Measurements from ENCODE around the gene RRN3.
"Not testable (repeated sequence)": the region's sequence is repeated elsewhere in the genome, so short reads cannot be mapped to it uniquely, and the experiment has no call there.

RRN3 gene

GRCh38 chr16:15093955-15094827 lies at the start of gene RRN3:
Gene RRN3 (minus strand): TSS chr16:15094272. CDS start chr16:15094233, 39 bp downstream.
- peak within 1 kb of the TSS; percentile 72 for H3K4me3 ChIP-seq (ENCODE audit: control insufficient read depth, low read depth, low read length)
- peak; percentile 66 for DNase-seq (ENCODE audit: low read depth)

- DNase-seq (ENCODE audit: low read depth), result not testable (repeated sequence)
- peak overlapping the region; percentile 16 for H3K4me3 ChIP-seq (ENCODE audit: control insufficient read depth, low read depth, low read length)
Measured at GRCh38 chr16:15143601-15144091, 49.6 kb upstream of the RRN3 start.

GRCh38 chr16:15142891-15143600 lies 49.0 kb upstream of the RRN3 start:
- not testable (repeated sequence) for DNase-seq (ENCODE audit: low read depth)

GRCh38 chr16:15142107-15142890 lies 48.2 kb upstream of the RRN3 start:
- not testable (repeated sequence) for H3K4me3 ChIP-seq (ENCODE audit: control insufficient read depth, low read depth, low read length); DNase-seq (ENCODE audit: low read depth)

More at GRCh38 chr16:15142891-15143600, 49.0 kb upstream of the RRN3 start:
- H3K4me3 ChIP-seq (ENCODE audit: control insufficient read depth, low read depth, low read length), result not testable (repeated sequence)

GRCh38 chr16:15141586-15141985 lies 47.5 kb upstream of the RRN3 start:
- TF ChIP-seq CTCF (IDR thresholded peaks at IDR 0.05; ENCODE audit: control insufficient read depth, insufficient read depth, low read depth, low read length, missing control alignments), result no peak
- no peak overlapping the region for H3K4me3 ChIP-seq (ENCODE audit: control insufficient read depth, low read depth, low read length)
- no peak for DNase-seq (ENCODE audit: low read depth)

GRCh38 chr16:15140444-15141365 lies 46.6 kb upstream of the RRN3 start:
- DNase-seq (ENCODE audit: low read depth); H3K4me3 ChIP-seq (ENCODE audit: control insufficient read depth, low read depth, low read length): not testable (repeated sequence)

GRCh38 chr16:15137514-15137913 lies 43.4 kb upstream of the RRN3 start:
- not testable (repeated sequence) for H3K4me3 ChIP-seq (ENCODE audit: control insufficient read depth, low read depth, low read length); DNase-seq (ENCODE audit: low read depth)

GRCh38 chr16:15135483-15136360 lies 41.6 kb upstream of the RRN3 start:
- not testable (repeated sequence) for DNase-seq (ENCODE audit: low read depth)

GRCh38 chr16:15134752-15135482 lies 40.8 kb upstream of the RRN3 start:
- not testable (repeated sequence) for H3K4me3 ChIP-seq (ENCODE audit: control insufficient read depth, low read depth, low read length); DNase-seq (ENCODE audit: low read depth)

More at GRCh38 chr16:15135483-15136360, 41.6 kb upstream of the RRN3 start:
- H3K4me3 ChIP-seq (ENCODE audit: control insufficient read depth, low read depth, low read length), result not testable (repeated sequence)

GRCh38 chr16:15133554-15133953 lies 39.5 kb upstream of the RRN3 start:
- not testable (repeated sequence) for DNase-seq (ENCODE audit: low read depth); H3K4me3 ChIP-seq (ENCODE audit: control insufficient read depth, low read depth, low read length)

GRCh38 chr16:15132719-15133428 lies 38.8 kb upstream of the RRN3 start:
- not testable (repeated sequence) for H3K4me3 ChIP-seq (ENCODE audit: control insufficient read depth, low read depth, low read length); DNase-seq (ENCODE audit: low read depth)

GRCh38 chr16:15130943-15131700 lies 37.0 kb upstream of the RRN3 start:
- DNase-seq (ENCODE audit: low read depth); H3K4me3 ChIP-seq (ENCODE audit: control insufficient read depth, low read depth, low read length): not testable (repeated sequence)

GRCh38 chr16:15130256-15130932 lies 36.3 kb upstream of the RRN3 start:
- not testable (repeated sequence) for DNase-seq (ENCODE audit: low read depth)

More at GRCh38 chr16:15130256-15130932, 36.3 kb upstream of the RRN3 start:
- H3K4me3 ChIP-seq (ENCODE audit: control insufficient read depth, low read depth, low read length), result not testable (repeated sequence)
